Measurements from ENCODE around the gene PPM1E.

PPM1E gene

DNA sequence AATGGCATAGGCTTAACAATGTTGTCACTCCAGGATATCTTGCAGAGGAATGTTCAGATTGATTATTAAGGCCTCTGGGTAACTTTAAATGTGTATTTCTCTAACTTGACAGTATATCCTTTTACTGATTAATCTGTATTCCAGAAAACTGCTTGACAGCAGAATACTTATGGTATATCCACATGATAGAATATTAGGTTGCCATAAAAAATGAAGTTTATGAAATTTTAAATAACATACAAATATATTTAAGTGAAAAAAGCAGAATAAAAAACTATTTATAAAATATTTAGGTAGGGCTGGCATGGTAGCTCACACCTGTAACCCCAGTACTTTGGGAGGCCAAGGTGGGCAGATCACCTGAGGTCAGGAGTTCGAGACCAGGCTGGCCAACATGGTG is 244.4 kb downstream of the PPM1E start:
- TF ChIP-seq, protein P1, sequence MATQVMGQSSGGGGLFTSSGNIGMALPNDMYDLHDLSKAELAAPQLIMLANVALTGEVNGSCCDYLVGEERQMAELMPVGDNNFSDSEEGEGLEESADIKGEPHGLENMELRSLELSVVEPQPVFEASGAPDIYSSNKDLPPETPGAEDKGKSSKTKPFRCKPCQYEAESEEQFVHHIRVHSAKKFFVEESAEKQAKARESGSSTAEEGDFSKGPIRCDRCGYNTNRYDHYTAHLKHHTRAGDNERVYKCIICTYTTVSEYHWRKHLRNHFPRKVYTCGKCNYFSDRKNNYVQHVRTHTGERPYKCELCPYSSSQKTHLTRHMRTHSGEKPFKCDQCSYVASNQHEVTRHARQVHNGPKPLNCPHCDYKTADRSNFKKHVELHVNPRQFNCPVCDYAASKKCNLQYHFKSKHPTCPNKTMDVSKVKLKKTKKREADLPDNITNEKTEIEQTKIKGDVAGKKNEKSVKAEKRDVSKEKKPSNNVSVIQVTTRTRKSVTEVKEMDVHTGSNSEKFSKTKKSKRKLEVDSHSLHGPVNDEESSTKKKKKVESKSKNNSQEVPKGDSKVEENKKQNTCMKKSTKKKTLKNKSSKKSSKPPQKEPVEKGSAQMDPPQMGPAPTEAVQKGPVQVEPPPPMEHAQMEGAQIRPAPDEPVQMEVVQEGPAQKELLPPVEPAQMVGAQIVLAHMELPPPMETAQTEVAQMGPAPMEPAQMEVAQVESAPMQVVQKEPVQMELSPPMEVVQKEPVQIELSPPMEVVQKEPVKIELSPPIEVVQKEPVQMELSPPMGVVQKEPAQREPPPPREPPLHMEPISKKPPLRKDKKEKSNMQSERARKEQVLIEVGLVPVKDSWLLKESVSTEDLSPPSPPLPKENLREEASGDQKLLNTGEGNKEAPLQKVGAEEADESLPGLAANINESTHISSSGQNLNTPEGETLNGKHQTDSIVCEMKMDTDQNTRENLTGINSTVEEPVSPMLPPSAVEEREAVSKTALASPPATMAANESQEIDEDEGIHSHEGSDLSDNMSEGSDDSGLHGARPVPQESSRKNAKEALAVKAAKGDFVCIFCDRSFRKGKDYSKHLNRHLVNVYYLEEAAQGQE (IDR thresholded peaks at IDR 0.05; ENCODE audit: insufficient read depth in 1 of 2, low read depth in 2 of 2, low read length in 2 of 2): no peak
- TF ChIP-seq FOXP2 (optimal IDR thresholded peaks at IDR 0.05; ENCODE audit: borderline replicate concordance, extremely low read depth, extremely low read length, insufficient read depth): no peak
- no peak for TF ChIP-seq POLR2AphosphoS5 (IDR thresholded peaks at IDR 0.05; ENCODE audit: low read depth, low read length)
- no peak for TF ChIP-seq TAF1 (IDR thresholded peaks at IDR 0.05; ENCODE audit: borderline replicate concordance, insufficient read depth, low read length)
- no peak for TF ChIP-seq SIN3A (IDR thresholded peaks at IDR 0.05; ENCODE audit: borderline replicate concordance, insufficient read depth, low read length)

GRCh38 chr17:59001158-59001814 is 245.6 kb downstream of the PPM1E start:
- TF ChIP-seq, protein P1 (IDR thresholded peaks at IDR 0.05; ENCODE audit: insufficient read depth in 1 of 2, low read depth in 2 of 2, low read length in 2 of 2): no peak
- TF ChIP-seq SIN3A (IDR thresholded peaks at IDR 0.05; ENCODE audit: borderline replicate concordance, insufficient read depth, low read length): no peak; the same call in 1 of the 2 replicates
- no peak for TF ChIP-seq FOXP2 (optimal IDR thresholded peaks at IDR 0.05; ENCODE audit: borderline replicate concordance, extremely low read depth, extremely low read length, insufficient read depth)
- TF ChIP-seq POLR2AphosphoS5 (IDR thresholded peaks at IDR 0.05; ENCODE audit: low read depth, low read length): no peak
- TF ChIP-seq TAF1 (IDR thresholded peaks at IDR 0.05; ENCODE audit: borderline replicate concordance, insufficient read depth, low read length): no peak

DNA sequence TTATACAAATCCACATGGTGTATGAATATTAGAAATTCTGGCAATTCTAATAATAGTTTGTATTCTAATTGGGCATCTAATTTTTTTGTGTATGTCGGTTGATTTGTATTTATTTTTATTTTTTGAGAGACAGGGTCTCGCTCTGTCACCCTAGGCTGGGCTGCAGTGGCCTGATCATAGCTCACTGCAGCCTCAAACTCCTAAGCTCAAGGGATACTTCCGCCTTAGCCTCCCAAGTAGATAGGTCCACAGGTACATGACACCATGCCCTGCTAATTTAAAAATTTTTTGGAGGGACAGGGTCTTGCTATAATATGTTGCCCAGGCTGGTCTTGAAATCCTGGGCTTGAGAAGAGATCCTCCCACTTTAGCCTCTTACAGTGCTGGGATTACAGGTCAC is 246.5 kb downstream of the PPM1E start:
- TF ChIP-seq SIN3A (IDR thresholded peaks at IDR 0.05; ENCODE audit: borderline replicate concordance, insufficient read depth, low read length) (no peak), FOXP2 (optimal IDR thresholded peaks at IDR 0.05; ENCODE audit: borderline replicate concordance, extremely low read depth, extremely low read length, insufficient read depth) (no peak), POLR2AphosphoS5 (IDR thresholded peaks at IDR 0.05; ENCODE audit: low read depth, low read length) (no peak), TAF1 (IDR thresholded peaks at IDR 0.05; ENCODE audit: borderline replicate concordance, insufficient read depth, low read length) (no peak)
- TF ChIP-seq, protein P1 (IDR thresholded peaks at IDR 0.05; ENCODE audit: insufficient read depth in 1 of 2, low read depth in 2 of 2, low read length in 2 of 2): no peak

- TF ChIP-seq, protein P1 (IDR thresholded peaks at IDR 0.05; ENCODE audit: insufficient read depth in 1 of 2, low read depth in 2 of 2, low read length in 2 of 2): no peak
- no peak for TF ChIP-seq TAF1 (IDR thresholded peaks at IDR 0.05; ENCODE audit: borderline replicate concordance, insufficient read depth, low read length)
- no peak for TF ChIP-seq SIN3A (IDR thresholded peaks at IDR 0.05; ENCODE audit: borderline replicate concordance, insufficient read depth, low read length)
- no peak for TF ChIP-seq POLR2AphosphoS5 (IDR thresholded peaks at IDR 0.05; ENCODE audit: low read depth, low read length)
- no peak for TF ChIP-seq FOXP2 (optimal IDR thresholded peaks at IDR 0.05; ENCODE audit: borderline replicate concordance, extremely low read depth, extremely low read length, insufficient read depth)
Observed at GRCh38 chr17:59002848-59003247, 247.2 kb downstream of the PPM1E start.
